ENCODE measurements around the gene PREPL. TPM values are rescaled to one million over a fixed set of nuclear protein-coding genes. Genes with fewer than 3 reads are reported as not detected.
A peak's percentile ranks its signal among the peaks of the same experiment; 100 is the strongest.

The PREPL gene
- total and polyA plus RNA-seq, 2 of the 4 experiments (the other 2 are of a cell fraction), result 27.6 to 39.6 TPM

- Histone ChIP-seq H3K27me3 (ENCODE audit: control insufficient read depth, insufficient read depth, low read length) (no peaks in the 10 kb centered on the region), H2BK5ac (ENCODE audit: low read depth, low read length, poor library complexity, severe bottlenecking) (no peak overlapping the region), H3K79me1 (ENCODE audit: low read depth in 1 of 2, low read length in 2 of 2) (no peaks in the 10 kb centered on the region; a peak in 2 of 4 replicates), H2AFZ (replicated peaks; ENCODE audit: low read length, poor library complexity) (no peak overlapping the region), H3K9ac (ENCODE audit: low read depth, low read length) (no peak overlapping the region), H3K56ac (ENCODE audit: extremely low read depth, insufficient read depth, low read length) (no peak overlapping the region), H2AK9ac (replicated peaks; ENCODE audit: low read depth, low read length, poor library complexity) (no peak overlapping the region), H4K20me1 (ENCODE audit: insufficient read depth, low read length) (peaks cover 3% of the 10 kb centered on the region; the same call in 1 of the 2 replicates), H4K91ac (ENCODE audit: insufficient read depth, low read depth, low read length) (no peak overlapping the region), H3K36me3 (ENCODE audit: control insufficient read depth, insufficient read depth, low read length) (peaks cover 25% of the 10 kb centered on the region), H2BK15ac (ENCODE audit: low read depth, low read length) (no peak overlapping the region), H3K14ac (replicated peaks; ENCODE audit: low read depth, low read length) (no peak overlapping the region), H3K4ac (ENCODE audit: low read depth, low read length) (no peak overlapping the region), H3K9me1 (ENCODE audit: insufficient read depth, low read length) (no peaks in the 10 kb centered on the region; the same call in 1 of the 2 replicates), H2BK20ac (ENCODE audit: low read depth, low read length) (no peak overlapping the region), H4K5ac (ENCODE audit: low read depth, low read length) (no peak overlapping the region), H3K4me3 (ENCODE audit: insufficient read depth, low read depth, low read length) (no peak overlapping the region), H3K4me1 (ENCODE audit: control insufficient read depth, insufficient read depth, low read length) (peaks cover 8% of the 10 kb centered on the region), H2AK5ac (ENCODE audit: low read depth, low read length) (no peak overlapping the region), H3K9me3 (ENCODE audit: control insufficient read depth, insufficient read depth, low read length) (no peaks in the 10 kb centered on the region), H2BK120ac (ENCODE audit: low read depth, low read length) (no peak overlapping the region), H3K4me2 (ENCODE audit: low read depth, low read length) (no peak overlapping the region), H3K23ac (ENCODE audit: low read depth, low read length) (no peak overlapping the region), H3K27ac (ENCODE audit: insufficient read depth, low read length) (no peak overlapping the region), H3K18ac (ENCODE audit: low read depth, low read length) (no peak overlapping the region), H4K8ac (ENCODE audit: low read depth in 2 of 2, low read length in 2 of 2) (no peak overlapping the region)
- TF ChIP-seq BHLHE40 (IDR thresholded peaks at IDR 0.05; ENCODE audit: low read depth, low read length) (no peak), MAFK (IDR thresholded peaks at IDR 0.05; ENCODE audit: low read depth, low read length) (no peak), POLR2A (IDR thresholded peaks at IDR 0.05; ENCODE audit: low read depth, low read length) (no peak), FOS (IDR thresholded peaks at IDR 0.05; ENCODE audit: low read depth, low read length) (no peak), MAZ (IDR thresholded peaks at IDR 0.05; ENCODE audit: borderline replicate concordance, low read depth, low read length) (no peak)
- CTCF ChIA-PET, result interaction anchor here (0.8 kb wide), 1 partner anchor 20 kb away, joined by 4 read pairs; no protein-coding TSS in a partner anchor
- DNase-seq (no peak), ATAC-seq (ENCODE audit: low read depth) (peak; percentile 41; the same call in 1 of the 2 replicates)
- POLR2A ChIA-PET (ENCODE audit: unreplicated experiment), result no interaction called here
- in situ Hi-C loops (cut with MboI; ENCODE audit: low sequenced_read_pairs), result no loop called here
- no TSS peak for BruUV-seq (replicated peaks)
- intact Hi-C loops (cut with micrococcal nuclease), result no loop called here
- dilution Hi-C loops (cut with HindIII; ENCODE audit: low sequenced_read_pairs, unreplicated experiment), result no loop called here
- no CpG with 5 or more reads among the region's 1 CpG for WGBS, 2 experiments (ENCODE audit: extremely low coverage in 2 of 2, insufficient read length in 1 of 2)
Measured at GRCh38 chr2:44320832-44321231, 40.5 kb downstream of the PREPL start.

All from IMR-90 (cell line).